Urinary bladder (tissue), 4 donors: Measurements from ENCODE around the gene FBXL17. TPM values are rescaled to one million over a fixed set of nuclear protein-coding genes. Genes with fewer than 3 reads are reported as not detected.

ENCODE experiments used
- DNase-seq: peaks from one replicate; pipeline ENCODE4 v3.0.0-alpha.2; 2015; ENCODE audit errors: extremely low spot score
- H3K27ac ChIP-seq: one replicate; pipeline ENCODE4 v1.5.1; 2013; ENCODE audit warnings: low read depth, mild to moderate bottlenecking, moderate library complexity
- H3K36me3 ChIP-seq: one replicate; pipeline ENCODE4 v1.6.1; 2013; ENCODE audit warnings: mild to moderate bottlenecking, moderate library complexity; ENCODE audit not compliant: insufficient read depth
- H3K4me1 ChIP-seq: one replicate; pipeline ENCODE4 v1.6.1; 2013; ENCODE audit warnings: mild to moderate bottlenecking, moderate library complexity; ENCODE audit not compliant: insufficient read depth
- H3K4me3 ChIP-seq: one replicate; pipeline ENCODE4 v1.5.1; 2013; ENCODE audit warnings: low read depth, low read length
- WGBS: extraction: QIAGEN DNeasy Blood & Tissue Kit; methylation state at CpG from one replicate; pipeline ENCODE4 v1.1.7; 2013; 5-methylcytosine and 5-hydroxymethylcytosine counted together
- polyA plus RNA-seq: library from polyadenylated mRNA; stranded (reverse); fragments of 200-250 nt; gene quantifications from one replicate; pipeline ENCODE4 v1.2.3, GENCODE V29; 2013
- total RNA-seq: library from RNA; depleted of rRNA; stranded (reverse); fragments of >200 nt; gene quantifications from one replicate; pipeline ENCODE4 v1.2.3, GENCODE V29; 2014
- donor health status: healthy with polysubstance abuse.
- donor health status: healthy.

FBXL17 gene
- total and polyA plus RNA-seq, 2 donors = 13.7 to 31.1 TPM

DNA sequence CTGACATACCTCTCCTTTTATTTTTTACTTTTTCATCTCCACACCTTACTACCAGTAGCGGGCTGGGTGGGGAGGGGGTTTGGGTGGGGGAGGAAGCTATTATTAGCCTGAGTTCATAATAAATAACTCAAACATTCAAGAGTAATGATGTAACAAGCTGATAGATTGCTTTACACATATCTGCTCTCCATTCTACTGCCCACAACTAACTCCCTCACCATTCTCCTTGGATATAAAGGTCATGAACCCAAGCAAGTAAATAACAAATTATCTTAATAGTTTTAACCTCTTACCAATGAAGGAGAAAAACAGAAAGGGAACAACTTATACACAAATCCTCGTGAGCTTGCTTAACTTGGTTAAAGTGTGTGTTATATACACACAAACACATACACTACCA, 15.4 kb downstream of the FBXL17 start:
- Histone ChIP-seq H3K4me3 (no peak overlapping the region), H3K36me3 (peaks cover 2% of the 10 kb centered on the region), H3K27ac (no peak overlapping the region), H3K4me1 (no peaks in the 10 kb centered on the region)
- WGBS = 50% methylated on average over 2 of the region's 2 CpGs
- DNase-seq = no peak

DNA sequence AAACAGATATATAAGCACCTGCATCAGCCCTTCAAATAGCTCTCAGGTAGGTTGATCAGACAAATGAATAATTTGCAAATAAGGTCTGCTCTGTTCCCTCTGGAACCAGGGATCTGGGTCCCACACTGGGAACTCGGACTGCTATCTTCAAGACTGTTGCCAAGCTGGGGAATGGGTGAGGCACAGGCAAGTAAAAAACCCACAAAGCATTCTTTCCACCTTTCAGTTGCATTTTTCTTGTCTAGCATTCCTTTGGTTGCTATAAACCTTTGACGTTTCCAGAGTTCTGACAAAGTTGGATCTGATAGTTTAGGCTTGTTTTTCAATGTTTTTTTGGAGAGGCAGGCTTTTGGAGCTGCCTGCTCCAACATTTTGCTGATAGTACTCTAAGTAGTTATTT, 20.1 kb downstream of the FBXL17 start:
- Histone ChIP-seq H3K4me3 (no peak overlapping the region), H3K36me3 (peaks cover 2% of the 10 kb centered on the region), H3K27ac (no peak overlapping the region), H3K4me1 (no peaks in the 10 kb centered on the region)
- DNase-seq = no peak
- 70% methylated on average over 2 of the region's 2 CpGs for WGBS

DNA sequence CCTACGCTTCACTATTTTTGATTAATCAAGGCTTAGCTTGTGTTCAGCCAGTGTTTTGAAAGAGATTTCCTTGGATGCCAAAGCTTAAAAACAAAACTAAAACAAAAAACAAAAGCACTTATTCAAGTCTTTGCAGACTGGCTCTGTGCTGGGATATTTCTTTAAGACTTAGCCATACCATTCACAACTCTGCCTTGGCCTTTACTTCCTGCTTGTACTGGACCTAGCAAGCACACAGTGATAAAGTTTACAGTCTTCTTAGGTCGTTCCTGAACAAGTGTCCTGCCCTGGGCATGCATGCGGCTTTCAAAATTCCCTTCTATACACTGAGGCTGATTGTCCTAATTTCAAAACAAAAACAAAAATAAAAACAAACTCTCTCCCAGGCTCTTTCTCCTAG, 20.7 kb downstream of the FBXL17 start:
- Histone ChIP-seq H3K27ac (no peak overlapping the region), H3K4me1 (no peaks in the 10 kb centered on the region), H3K36me3 (peaks cover 2% of the 10 kb centered on the region), H3K4me3 (no peak overlapping the region)
- no peak for DNase-seq
- 81% methylated on average over 3 of the region's 3 CpGs for WGBS

DNA sequence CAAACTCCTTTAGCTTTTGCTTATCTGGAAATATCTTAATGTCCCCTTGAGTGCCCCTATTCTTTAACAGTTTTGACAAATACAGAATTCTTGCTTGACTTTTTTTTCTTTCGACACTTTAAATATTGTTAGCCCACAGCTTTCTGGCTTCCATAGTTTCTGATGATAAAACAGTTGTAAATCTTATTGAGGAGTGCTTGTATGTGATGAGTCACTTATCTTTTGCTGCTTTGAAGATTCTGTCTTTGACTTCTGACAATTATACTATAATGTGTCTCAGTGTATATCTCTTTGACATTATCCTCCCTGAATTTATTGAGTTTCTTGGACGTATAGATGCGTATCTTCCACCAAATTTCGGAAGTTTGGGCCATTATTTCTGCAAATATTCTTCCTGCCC, 21.6 kb downstream of the FBXL17 start:
- Histone ChIP-seq H3K4me3 (no peak overlapping the region), H3K27ac (no peak overlapping the region), H3K4me1 (no peaks in the 10 kb centered on the region), H3K36me3 (peaks cover 2% of the 10 kb centered on the region)
- WGBS = 97% methylated on average over 4 of the region's 4 CpGs
- DNase-seq = no peak

DNA sequence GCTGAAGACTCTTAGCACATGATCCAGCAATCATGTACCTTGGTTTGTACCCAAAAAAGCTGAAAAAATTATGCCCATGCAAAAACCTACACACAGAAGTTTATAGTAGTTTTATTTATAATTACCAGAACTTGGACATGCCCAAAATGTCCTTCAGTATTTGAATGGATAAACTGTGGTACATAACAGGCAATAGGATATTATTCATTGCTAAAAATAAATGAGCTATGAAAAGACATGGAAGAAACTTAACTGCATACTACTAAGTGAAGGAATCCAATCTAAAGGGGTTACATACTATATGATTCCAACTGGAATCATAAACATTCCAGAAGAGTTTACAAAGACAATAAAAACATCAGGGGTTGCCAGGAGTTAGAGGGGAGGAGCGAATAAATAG, 25.6 kb downstream of the FBXL17 start:
- Histone ChIP-seq H3K36me3 (no peaks in the 10 kb centered on the region), H3K4me3 (no peak overlapping the region), H3K4me1 (no peaks in the 10 kb centered on the region), H3K27ac (no peak overlapping the region)
- 92% methylated on average over 1 of the region's 1 CpG for WGBS
- no peak for DNase-seq

DNA sequence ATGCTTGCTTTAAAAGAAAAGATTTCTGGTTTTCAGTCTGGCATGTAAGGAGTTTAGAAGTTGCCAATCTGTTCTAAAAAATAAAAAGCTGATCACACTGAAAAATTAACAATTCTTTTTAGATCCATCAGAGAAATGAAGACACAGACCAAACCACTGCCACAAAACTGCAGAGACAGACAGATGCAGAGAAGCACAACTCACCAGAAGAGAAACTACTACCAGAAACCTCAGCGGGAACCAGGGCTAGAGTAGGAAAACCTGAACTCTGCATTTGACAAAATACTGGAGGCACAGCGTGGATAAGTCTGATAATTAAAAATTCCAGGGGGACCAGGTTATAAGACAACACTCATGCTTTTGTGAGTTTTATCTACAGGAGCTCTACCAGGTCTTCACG, 28.8 kb downstream of the FBXL17 start:
- DNase-seq = no peak
- no peaks in the 10 kb centered on the region for H3K36me3 ChIP-seq
- no peak overlapping the region for H3K27ac ChIP-seq
- no peaks in the 10 kb centered on the region for H3K4me1 ChIP-seq
- 97% methylated on average over 3 of the region's 3 CpGs for WGBS
- no peak overlapping the region for H3K4me3 ChIP-seq

GRCh38 chr5:108345541-108346171, 36.2 kb downstream of the FBXL17 start:
- WGBS = 93% methylated on average over 2 of the region's 2 CpGs
- Histone ChIP-seq H3K27ac (no peak overlapping the region), H3K4me1 (no peaks in the 10 kb centered on the region), H3K4me3 (no peak overlapping the region), H3K36me3 (peaks cover 2% of the 10 kb centered on the region)
- DNase-seq = no peak

GRCh38 chr5:108344103-108344822, 37.6 kb downstream of the FBXL17 start:
- WGBS = 80% methylated on average over 5 of the region's 5 CpGs
- no peak for DNase-seq
- no peak overlapping the region for H3K27ac ChIP-seq
- no peaks in the 10 kb centered on the region for H3K4me1 ChIP-seq
- peaks cover 2% of the 10 kb centered on the region for H3K36me3 ChIP-seq
- H3K4me3 ChIP-seq = no peak overlapping the region

DNA sequence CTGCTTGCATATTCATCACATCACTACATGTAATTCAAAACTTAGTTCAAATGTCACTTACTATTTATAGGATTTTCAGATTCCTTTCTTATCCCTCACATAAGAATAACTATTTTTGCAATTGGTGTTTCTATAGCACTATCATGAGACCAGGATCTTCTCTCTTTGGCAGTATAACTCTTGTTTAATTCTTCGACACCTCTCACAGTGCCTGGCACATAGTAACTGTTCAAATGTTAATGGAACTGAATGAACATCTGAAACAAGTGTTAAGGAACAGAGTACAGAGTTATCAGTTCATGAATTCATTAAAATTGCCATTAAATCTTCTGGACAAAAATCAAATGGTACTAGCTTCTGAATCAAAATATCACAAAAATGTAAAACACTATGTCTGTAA, 40.0 kb downstream of the FBXL17 start:
- Histone ChIP-seq H3K27ac (no peak overlapping the region), H3K4me1 (no peaks in the 10 kb centered on the region), H3K4me3 (no peak overlapping the region), H3K36me3 (peaks cover under 1% of the 10 kb centered on the region)
- WGBS = 95% methylated on average over 1 of the region's 1 CpG
- no peak for DNase-seq

DNA sequence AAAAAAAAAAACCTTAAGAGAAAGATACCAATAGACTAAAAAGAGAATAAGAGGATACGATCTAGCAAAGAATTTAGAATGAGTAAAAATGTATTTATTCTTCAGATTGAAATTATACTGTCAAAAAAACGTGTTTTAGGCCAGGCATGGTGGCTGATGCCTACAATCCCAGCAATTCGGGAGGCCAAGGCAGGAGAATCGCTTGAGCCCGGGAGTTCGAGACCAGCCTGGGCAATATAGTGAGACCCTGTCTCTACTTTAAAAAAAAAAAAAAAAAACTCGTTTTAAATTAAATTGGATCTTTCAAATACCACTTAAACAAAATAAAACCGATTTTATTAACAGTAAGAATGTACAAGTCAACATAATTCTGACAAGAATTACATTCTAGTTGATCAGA, 41.8 kb downstream of the FBXL17 start:
- Histone ChIP-seq H3K4me3 (no peak overlapping the region), H3K4me1 (no peaks in the 10 kb centered on the region), H3K27ac (no peak overlapping the region), H3K36me3 (no peaks in the 10 kb centered on the region)
- WGBS = 88% methylated on average over 8 of the region's 8 CpGs
- no peak for DNase-seq

DNA sequence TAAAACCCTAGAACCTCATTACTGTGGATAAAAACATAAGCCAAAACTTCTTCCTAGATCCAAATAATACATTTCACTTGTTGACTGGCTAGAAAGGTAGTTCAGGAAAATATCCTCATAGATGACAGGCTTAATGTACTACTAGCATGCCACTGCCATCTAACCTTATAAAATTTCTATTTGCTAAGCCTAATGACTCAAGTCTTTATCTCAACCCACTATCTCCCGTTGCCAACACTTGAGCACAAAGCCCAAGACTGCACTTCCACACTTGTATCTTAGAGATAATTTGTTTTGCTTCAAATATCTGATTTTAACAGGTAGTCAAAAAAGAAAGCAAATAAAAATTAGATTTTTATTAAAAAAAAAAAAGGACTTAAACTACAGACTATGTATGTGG, 42.7 kb downstream of the FBXL17 start:
- DNase-seq = no peak
- WGBS = 63% methylated on average over 1 of the region's 1 CpG

DNA sequence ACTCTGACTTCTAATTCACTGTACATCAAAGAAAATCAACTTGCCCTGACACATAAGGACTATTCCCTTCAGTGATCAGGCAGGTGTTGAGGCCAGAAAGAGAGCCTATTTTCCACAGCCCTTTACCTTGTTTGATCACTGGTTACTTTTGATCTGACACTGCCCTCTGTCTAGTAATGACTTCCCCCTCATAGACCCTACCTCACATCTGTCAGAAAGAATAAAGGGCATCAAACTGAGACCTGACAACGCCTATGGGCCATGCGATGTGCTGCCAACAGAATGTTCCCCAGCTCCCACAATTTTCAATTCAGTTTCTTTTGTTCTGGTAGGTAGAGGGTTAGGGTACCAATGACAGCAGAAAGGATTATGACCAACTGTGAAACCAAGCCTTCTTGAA, 47.7 kb downstream of the FBXL17 start:
- Histone ChIP-seq H3K36me3 (no peaks in the 10 kb centered on the region), H3K4me1 (no peaks in the 10 kb centered on the region), H3K4me3 (no peak overlapping the region), H3K27ac (no peak overlapping the region)
- DNase-seq = no peak
- 97% methylated on average over 2 of the region's 2 CpGs for WGBS

More for the DNA sequence above, 42.7 kb downstream of the FBXL17 start:
- no peaks in the 10 kb centered on the region for H3K4me1 ChIP-seq
- H3K27ac ChIP-seq = no peak overlapping the region
- no peaks in the 10 kb centered on the region for H3K36me3 ChIP-seq
- no peak overlapping the region for H3K4me3 ChIP-seq

DNA sequence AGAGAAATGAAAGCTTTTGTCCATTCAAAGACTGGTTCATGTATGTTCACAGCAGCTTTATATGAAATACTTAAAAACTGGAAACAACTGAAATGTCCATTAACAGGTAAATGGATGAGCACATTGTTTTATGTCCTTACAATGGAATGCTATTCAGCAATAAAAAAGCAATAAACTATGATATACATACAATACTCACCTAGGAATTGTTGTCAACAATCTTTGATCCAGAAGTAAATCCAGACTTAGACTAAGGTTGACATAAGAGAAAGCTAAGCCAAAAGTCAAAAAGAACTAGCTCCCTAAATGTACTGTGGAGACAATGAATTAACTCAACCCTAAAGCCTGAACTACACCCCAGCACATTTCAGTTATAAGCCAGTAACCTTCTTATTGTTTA, 54.9 kb downstream of the FBXL17 start:
- Histone ChIP-seq H3K4me3 (no peak overlapping the region), H3K4me1 (no peaks in the 10 kb centered on the region), H3K36me3 (peaks cover 2% of the 10 kb centered on the region), H3K27ac (no peak overlapping the region)
- DNase-seq = no peak

GRCh38 chr5:108324886-108325285, 57.0 kb downstream of the FBXL17 start:
- H3K4me3 ChIP-seq = no peak overlapping the region
- H3K4me1 ChIP-seq = no peaks in the 10 kb centered on the region
- DNase-seq = no peak
- H3K27ac ChIP-seq = no peak overlapping the region
- whole genome bisulfite sequencing = 96% methylated on average over 4 of the region's 4 CpGs
- peaks cover 2% of the 10 kb centered on the region for H3K36me3 ChIP-seq
